IgD-negative memory B cell (primary cell): Measurements from ENCODE around the gene SLC39A10. TPM values are rescaled to one million over a fixed set of nuclear protein-coding genes. Genes with fewer than 3 reads are reported as not detected.
A peak's percentile ranks its signal among the peaks of the same experiment; 100 is the strongest.
"Not testable (repeated sequence)": the region's sequence is repeated elsewhere in the genome, so short reads cannot be mapped to it uniquely, and the experiment has no call there.

Source experiments
- H3K27ac Mint-ChIP-seq, 3 donors: one replicate each; pipeline ENCODE4 v1.8.0; 2020 to 2022; ENCODE audit warnings: mild to moderate bottlenecking in 3 of 3, mixed read lengths in 3 of 3, moderate library complexity in 1 of 3
- H3K27me3 Mint-ChIP-seq: one replicate; pipeline ENCODE4 v1.8.0; 2021; ENCODE audit warnings: mixed read lengths
- H3K36me3 Mint-ChIP-seq: one replicate; pipeline ENCODE4 v1.8.0; 2020; ENCODE audit warnings: mild to moderate bottlenecking, mixed read lengths
- H3K4me1 Mint-ChIP-seq, 3 donors: one replicate each; pipeline ENCODE4 v1.8.0; 2020 to 2022; ENCODE audit warnings: mixed read lengths in 3 of 3, mild to moderate bottlenecking in 1 of 3
- H3K4me3 Mint-ChIP-seq, 4 donors: one replicate each; pipeline ENCODE4 v1.8.0; 2020 to 2022; ENCODE audit warnings: mild to moderate bottlenecking in 4 of 4, mixed read lengths in 4 of 4, moderate library complexity in 3 of 4
- H3K9me3 Mint-ChIP-seq, 3 donors: one replicate each; pipeline ENCODE4 v1.8.0; 2020 to 2021; ENCODE audit warnings: mixed read lengths in 3 of 3, mild to moderate bottlenecking in 1 of 3
- polyA plus RNA-seq: library from polyadenylated mRNA; unstranded; fragments of 300-500 nt; fragmentation: Illumina TruSeq; gene quantifications from one replicate; pipeline ENCODE4 v1.2.3, GENCODE V29; 2021

SLC39A10 gene
- polyA plus RNA-seq, 1 donor from 2014 or later: 11.2 TPM

DNA sequence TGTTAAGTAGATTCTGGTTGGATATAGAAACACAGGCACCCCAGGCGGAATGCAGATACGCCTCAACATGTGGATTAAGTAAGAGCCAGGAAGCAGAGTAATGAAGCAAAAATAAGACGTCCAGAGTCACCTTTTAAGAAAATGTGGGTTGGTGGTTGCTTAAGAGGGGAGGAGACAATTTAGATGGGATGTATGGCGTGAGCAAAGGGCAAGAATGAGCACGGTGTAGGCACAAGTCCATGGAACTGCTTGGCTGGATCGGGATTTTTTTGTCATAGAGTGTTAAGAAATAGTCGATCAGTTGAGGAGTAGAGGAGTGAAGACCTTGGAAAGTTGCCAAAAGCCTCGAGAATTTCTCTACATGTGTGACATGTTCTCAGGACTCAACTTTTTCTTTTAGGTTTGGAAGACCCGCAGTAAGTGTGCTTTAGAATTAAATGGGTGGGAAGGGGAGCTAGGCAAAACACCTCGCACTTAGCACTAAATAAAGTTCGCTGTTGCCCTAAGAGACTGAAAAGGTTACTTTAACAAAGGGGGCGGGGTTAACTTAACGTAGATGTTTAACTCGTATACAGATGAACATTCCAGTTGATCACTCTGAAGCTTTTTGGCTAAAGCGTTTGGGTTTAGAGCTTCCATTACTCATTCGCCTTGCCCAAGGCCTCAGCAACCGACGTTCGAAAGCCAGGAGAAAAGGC, 716 bp upstream of the SLC39A10 start:
- Mint-ChIP-seq H3K9me3 (no peaks in the 10 kb centered on the region), H3K4me1 (peaks cover 28 to 37% (median 34%) of the 10 kb centered on the region in 3 donors), H3K36me3 (peaks cover 10% of the 10 kb centered on the region)

DNA sequence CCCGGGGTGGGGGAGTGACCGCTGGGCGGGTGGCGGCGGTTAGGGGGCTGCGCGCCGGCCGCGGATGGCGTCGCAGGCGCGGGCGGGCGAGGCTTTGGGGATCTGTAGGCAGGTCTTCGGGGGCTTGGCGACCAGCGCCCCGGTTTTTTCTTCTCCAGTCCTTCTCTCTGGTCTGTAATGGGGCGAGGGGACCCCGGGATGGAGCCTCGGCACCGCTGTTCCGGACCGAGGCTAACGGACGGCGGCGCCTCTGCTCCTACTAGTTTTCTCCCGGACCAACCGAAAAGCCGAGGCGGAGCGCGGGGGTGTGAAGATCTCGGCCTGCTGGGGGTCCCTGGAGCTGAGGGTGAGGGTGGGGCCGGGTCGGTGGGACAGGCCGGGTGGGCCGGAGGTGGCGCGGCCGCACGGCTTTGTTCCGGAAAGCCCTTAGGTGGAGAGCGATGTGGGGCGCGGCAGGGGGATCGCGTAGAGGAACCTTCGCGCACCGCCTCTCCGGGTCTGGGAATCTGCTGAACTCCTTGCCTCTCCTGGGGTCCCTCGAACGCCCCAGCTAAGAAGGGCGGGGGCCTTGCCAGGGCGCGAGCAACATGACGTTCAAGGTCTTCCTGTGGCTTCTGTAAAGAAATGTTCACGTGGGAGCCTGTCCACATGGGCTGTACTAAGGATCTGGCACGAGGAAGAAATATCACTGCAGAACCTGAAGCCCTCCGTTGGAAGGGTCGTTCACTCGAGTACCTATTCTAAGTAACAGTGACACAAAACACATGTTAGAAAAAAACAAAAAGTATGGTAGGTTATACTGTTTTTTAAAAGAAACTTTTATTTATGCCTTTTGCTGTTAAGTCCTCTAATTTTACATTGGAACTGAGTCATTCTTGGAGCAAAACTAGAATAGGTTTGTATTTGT, 861 bp downstream of the SLC39A10 start:
- peak overlapping the region; percentile 95 to 100 (median 96) for H3K4me3 Mint-ChIP-seq
- peaks cover 29 to 34% (median 31%) of the 10 kb centered on the region in 3 donors for H3K4me1 Mint-ChIP-seq
- H3K9me3 Mint-ChIP-seq: no peaks in the 10 kb centered on the region
- peaks cover 7% of the 10 kb centered on the region for H3K36me3 Mint-ChIP-seq
- H3K27me3 Mint-ChIP-seq: no peaks in the 10 kb centered on the region
- H3K27ac Mint-ChIP-seq: peak overlapping the region; percentile 98 to 99 (median 99)

More for the DNA sequence above, 716 bp upstream of the SLC39A10 start:
- Mint-ChIP-seq H3K4me3 (peak overlapping the region; percentile 95 to 100 (median 96)), H3K27me3 (no peaks in the 10 kb centered on the region), H3K27ac (peak overlapping the region; percentile 98 to 99 (median 99))

DNA sequence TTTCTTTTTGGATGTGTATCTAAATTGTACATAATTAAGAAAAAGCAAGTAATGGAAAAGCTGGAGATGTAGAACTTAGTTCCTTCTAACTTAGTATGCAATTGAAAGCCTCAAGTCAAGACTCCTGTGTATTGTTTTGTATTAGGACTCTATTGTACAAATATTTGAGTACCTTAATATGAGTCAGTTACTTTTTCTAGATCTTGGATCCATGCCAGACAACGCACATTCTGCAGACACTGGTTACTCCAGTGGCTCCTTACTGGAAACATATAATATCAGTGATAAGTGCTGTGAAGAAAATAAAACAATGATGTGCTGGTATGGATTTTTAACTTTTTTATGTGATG, 1.5 kb downstream of the SLC39A10 start:
- H3K27ac Mint-ChIP-seq: peak overlapping the region; percentile 98 to 99 (median 99)
- peak overlapping the region; percentile 95 to 100 (median 96) for H3K4me3 Mint-ChIP-seq
- no peaks in the 10 kb centered on the region for H3K27me3 Mint-ChIP-seq
- H3K4me1 Mint-ChIP-seq: peaks cover 29 to 35% (median 35%) of the 10 kb centered on the region in 3 donors
- no peaks in the 10 kb centered on the region for H3K9me3 Mint-ChIP-seq
- peaks cover 7% of the 10 kb centered on the region for H3K36me3 Mint-ChIP-seq

DNA sequence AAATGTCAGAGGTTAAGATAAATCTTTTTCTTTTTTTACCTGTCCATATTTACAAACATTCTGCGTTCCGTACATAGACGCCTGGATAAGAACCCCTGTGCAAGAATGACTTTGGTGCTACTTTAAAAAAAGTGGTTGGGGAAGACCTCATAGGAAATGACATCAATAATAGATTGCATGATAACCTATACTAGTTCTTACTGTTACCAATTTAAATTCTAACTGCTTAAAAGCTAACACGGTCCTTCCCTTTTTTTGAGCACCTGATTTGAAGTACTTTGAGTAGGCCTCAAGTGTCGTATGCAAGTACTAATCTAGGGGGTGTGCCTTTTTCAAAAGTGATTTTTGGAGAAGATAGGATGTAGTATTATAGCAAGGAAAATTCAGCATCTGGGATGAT, 2.1 kb downstream of the SLC39A10 start:
- peaks cover 25 to 35% (median 33%) of the 10 kb centered on the region in 3 donors for H3K4me1 Mint-ChIP-seq
- no peaks in the 10 kb centered on the region for H3K27me3 Mint-ChIP-seq
- peaks cover 7% of the 10 kb centered on the region for H3K36me3 Mint-ChIP-seq
- H3K9me3 Mint-ChIP-seq: no peaks in the 10 kb centered on the region
- H3K27ac Mint-ChIP-seq: peak overlapping the region; percentile 98 to 99 (median 99)
- H3K4me3 Mint-ChIP-seq: peak overlapping the region; percentile 95 to 100 (median 96)

DNA sequence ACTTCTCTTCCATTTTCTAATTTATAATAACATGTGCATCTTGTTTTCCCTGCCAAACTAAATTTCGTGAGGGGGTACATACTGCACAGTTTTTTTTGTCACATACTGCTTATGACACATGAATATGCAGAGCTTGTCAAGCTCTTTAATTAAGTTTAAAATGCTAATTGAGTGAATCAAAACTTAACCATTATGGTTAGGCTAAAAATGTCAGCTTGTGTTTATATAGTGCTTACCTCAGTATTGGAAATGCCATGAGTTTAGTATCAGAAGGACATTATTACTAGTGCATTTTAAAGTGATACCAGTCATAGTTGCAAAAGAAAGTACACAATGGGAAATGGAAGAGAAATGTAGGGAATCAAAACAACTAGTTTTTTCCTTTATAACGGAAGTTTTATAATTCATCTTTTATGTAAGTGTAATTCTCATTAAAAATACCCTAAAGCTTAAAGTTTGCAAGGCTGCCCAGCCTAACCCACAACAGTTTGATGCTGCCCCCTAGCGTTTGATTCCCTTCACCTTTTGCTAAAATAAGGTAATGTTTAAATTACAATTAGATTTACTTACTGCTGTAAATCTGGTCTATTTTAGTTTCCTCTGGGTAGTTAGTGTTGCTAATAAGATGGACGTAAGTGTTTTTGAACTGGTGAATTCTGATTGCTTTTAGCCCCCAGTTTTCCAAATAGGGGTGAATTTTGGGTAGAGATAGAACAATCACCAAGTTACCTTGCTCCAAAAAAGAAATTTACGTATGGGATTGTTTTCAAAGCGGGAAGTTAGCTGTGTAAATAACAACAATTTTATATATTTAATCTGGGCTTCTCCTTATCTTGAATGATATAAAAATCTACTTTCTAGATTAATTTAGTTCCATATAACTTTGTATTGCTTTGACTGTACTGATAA, 3.2 kb downstream of the SLC39A10 start:
- H3K4me1 Mint-ChIP-seq: peaks cover 25 to 36% (median 34%) of the 10 kb centered on the region in 3 donors
- H3K9me3 Mint-ChIP-seq: no peaks in the 10 kb centered on the region
- H3K27me3 Mint-ChIP-seq: no peaks in the 10 kb centered on the region
- peaks cover 7% of the 10 kb centered on the region for H3K36me3 Mint-ChIP-seq
- H3K4me3 Mint-ChIP-seq: peak overlapping the region; percentile 95 to 100 (median 96)
- peak overlapping the region; percentile 98 to 99 (median 99) for H3K27ac Mint-ChIP-seq

DNA sequence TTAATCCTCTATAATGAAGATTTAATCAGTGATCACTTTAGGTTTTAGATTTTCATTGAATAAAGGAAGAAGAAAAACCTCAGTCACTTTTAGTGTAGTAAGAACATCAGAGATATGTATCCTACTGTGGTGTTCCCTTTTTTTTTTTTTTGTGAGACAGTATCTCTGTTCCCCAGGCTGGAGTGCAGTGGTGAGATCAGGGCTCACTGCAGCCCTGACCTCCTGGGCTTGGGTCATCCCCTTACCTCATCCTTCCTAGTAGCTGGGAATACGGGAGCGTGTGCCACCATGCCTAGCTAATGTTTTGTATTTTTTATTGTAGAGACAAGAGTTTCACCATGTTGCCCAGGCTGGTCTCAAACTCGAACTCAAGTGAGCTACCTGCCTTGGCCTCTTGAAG, 5.1 kb downstream of the SLC39A10 start:
- peaks cover 26 to 41% (median 40%) of the 10 kb centered on the region in 3 donors for H3K4me1 Mint-ChIP-seq
- peak overlapping the region in 2 of 3 donors; percentile 46 to 62 for H3K27ac Mint-ChIP-seq
- H3K9me3 Mint-ChIP-seq: no peaks in the 10 kb centered on the region
- peak overlapping the region in 2 of 4 donors; percentile 9 for H3K4me3 Mint-ChIP-seq
- H3K36me3 Mint-ChIP-seq: peaks cover 4% of the 10 kb centered on the region
- H3K27me3 Mint-ChIP-seq: no peaks in the 10 kb centered on the region

DNA sequence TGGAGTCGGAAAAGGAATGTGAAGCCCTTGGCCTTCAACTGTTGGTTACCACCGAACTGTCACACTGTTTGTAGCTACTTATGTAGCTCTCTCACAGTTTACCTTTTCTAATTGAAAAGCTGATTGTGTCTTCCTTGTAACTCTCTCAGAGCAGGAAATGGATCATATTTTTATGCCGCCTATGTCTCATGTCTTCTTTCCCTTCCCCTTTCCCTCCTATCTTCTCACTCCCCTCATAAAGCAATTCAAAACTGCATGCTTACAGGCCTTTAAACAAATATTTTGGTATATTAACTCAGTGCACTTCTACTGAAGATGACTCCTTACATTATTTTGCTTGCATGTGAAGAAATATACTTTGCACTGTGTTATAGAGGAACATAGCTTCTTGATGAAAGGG, 6.0 kb downstream of the SLC39A10 start:
- Mint-ChIP-seq H3K27ac (peak overlapping the region; percentile 7 to 71 (median 54)), H3K9me3 (no peaks in the 10 kb centered on the region), H3K4me1 (peaks cover 31 to 44% (median 42%) of the 10 kb centered on the region in 3 donors), H3K4me3 (peak overlapping the region in 2 of 4 donors; percentile 2 to 19), H3K36me3 (peaks cover 4% of the 10 kb centered on the region), H3K27me3 (no peaks in the 10 kb centered on the region)

DNA sequence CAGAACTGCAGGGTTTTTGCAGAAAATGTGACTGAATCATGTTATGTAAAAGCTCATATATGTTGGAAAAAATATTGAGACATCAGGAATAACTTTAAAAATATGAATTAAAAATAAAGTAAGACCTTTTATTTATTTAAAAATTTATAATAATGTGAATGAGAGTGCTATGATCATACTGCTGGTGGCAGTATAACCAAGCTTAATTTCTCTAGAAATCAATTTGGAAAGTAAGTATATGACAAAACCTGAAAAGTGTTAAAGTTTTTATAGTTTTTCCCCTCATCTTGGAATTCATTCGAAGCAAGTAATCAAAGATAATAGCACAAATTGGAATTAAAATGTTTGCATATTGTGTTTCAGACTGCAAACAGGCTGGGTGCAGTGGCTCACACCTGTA, 7.5 kb downstream of the SLC39A10 start:
- H3K4me1 Mint-ChIP-seq: peaks cover 34 to 41% (median 39%) of the 10 kb centered on the region in 3 donors
- peak overlapping the region; percentile 29 to 67 (median 59) for H3K27ac Mint-ChIP-seq
- H3K9me3 Mint-ChIP-seq: no peaks in the 10 kb centered on the region
- H3K4me3 Mint-ChIP-seq: peak overlapping the region in 1 of 4 donors; percentile 44
- no peaks in the 10 kb centered on the region for H3K36me3 Mint-ChIP-seq
- H3K27me3 Mint-ChIP-seq: no peaks in the 10 kb centered on the region

DNA sequence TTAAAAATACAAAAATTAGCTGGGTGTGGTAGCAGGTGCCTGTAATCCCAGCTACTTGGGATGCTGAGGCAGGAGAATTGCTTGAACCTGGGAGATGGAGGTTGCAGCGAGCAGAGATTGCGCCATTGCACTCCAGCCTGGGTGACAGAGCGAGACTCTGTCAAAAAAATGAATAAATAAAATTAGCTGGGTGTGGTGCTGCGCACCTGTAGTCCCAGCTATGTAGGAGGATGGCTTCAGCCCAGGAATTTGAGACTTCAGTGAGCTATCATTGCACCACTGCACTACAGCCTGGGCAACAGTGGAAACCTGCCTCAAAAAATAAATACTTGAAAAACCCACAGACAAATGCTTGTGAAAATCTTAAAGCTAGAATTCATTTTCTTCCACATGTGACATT, 8.1 kb downstream of the SLC39A10 start:
- H3K36me3 Mint-ChIP-seq, H3K9me3 Mint-ChIP-seq, H3K4me3 Mint-ChIP-seq, H3K27me3 Mint-ChIP-seq: not testable (repeated sequence)
- Mint-ChIP-seq H3K27ac (peak overlapping the region in 1 of 3 donors; percentile 31), H3K4me1 (peaks cover 34 to 38% (median 36%) of the 10 kb centered on the region in 3 donors)

DNA sequence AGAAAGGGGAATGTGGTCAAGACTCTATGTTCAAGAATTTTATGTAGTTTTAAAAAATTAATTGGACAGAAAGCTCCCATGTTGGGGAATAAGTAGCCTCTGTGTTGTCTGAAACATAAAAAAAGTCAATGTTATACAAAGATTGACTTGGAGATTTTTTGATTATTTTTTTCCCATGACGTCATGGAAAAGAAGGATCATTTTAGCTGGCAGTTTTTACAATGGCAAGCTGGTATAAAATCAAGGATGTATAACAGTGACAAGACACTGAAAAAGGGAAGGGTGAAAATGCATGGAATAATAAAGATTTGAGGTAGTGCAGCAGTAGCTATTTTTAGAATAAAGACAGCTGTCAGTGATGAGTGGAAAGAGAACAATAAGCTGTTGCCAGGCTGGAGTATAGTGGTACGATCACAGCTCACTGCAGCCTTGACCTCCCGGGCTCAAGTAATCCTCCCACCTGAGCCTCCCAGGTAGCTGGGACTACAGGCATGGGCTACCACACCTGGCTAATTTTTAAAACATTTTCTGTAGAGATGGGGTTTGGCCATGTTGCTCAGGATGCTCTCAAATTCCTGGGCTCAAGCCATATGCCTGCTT, 9.2 kb downstream of the SLC39A10 start:
- Mint-ChIP-seq H3K27ac (peak overlapping the region in 1 of 3 donors; percentile 10), H3K27me3 (no peaks in the 10 kb centered on the region), H3K36me3 (no peaks in the 10 kb centered on the region), H3K9me3 (no peaks in the 10 kb centered on the region), H3K4me3 (peak overlapping the region in 1 of 4 donors; percentile 5), H3K4me1 (peaks cover 31 to 35% (median 31%) of the 10 kb centered on the region in 3 donors)

DNA sequence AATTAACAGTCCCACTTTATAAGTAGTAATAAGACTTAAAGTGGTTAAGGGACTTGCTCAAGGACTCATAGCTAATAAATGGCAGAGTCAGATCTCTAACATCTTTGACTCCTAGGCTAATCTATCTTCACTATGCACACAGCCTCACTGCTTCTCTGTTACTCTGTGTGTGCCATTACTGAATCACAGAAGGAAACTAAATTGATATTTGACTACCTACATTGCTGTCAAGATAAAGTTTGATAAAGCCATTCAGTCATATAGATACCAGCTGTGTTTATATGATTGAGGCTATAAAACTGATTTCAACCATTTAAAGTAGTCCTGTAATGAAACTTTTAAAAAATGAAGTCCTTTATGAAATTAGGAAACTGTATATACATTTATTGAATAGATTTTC, 10.9 kb downstream of the SLC39A10 start:
- H3K9me3 Mint-ChIP-seq: no peaks in the 10 kb centered on the region
- no peaks in the 10 kb centered on the region for H3K36me3 Mint-ChIP-seq
- H3K27ac Mint-ChIP-seq: no peak overlapping the region
- no peak overlapping the region for H3K4me3 Mint-ChIP-seq
- no peaks in the 10 kb centered on the region for H3K27me3 Mint-ChIP-seq
- peaks cover 19 to 33% (median 27%) of the 10 kb centered on the region in 3 donors for H3K4me1 Mint-ChIP-seq

DNA sequence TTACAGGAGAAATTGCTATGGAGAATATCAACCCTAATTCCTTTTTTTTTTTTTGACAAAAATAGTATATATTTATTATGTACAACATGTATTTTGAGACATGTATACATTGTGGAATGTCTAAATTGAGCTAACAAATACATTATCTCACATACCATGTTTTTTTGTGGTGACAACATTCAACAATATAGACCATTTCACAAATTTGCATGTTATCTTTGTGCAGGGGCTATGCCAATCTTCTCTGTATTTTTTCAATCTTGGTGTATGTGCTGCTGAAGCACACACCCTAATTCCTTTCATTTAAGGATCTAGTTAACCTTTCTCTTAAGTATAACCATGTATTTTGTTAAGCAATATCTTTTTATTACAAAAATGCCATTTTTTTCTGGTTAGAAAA, 13.2 kb downstream of the SLC39A10 start:
- no peaks in the 10 kb centered on the region for H3K9me3 Mint-ChIP-seq
- H3K36me3 Mint-ChIP-seq: peaks cover 3% of the 10 kb centered on the region
- H3K4me1 Mint-ChIP-seq: peaks cover 16 to 32% (median 20%) of the 10 kb centered on the region in 3 donors
- H3K27ac Mint-ChIP-seq: no peak overlapping the region
- no peak overlapping the region for H3K4me3 Mint-ChIP-seq
- H3K27me3 Mint-ChIP-seq: no peaks in the 10 kb centered on the region

DNA sequence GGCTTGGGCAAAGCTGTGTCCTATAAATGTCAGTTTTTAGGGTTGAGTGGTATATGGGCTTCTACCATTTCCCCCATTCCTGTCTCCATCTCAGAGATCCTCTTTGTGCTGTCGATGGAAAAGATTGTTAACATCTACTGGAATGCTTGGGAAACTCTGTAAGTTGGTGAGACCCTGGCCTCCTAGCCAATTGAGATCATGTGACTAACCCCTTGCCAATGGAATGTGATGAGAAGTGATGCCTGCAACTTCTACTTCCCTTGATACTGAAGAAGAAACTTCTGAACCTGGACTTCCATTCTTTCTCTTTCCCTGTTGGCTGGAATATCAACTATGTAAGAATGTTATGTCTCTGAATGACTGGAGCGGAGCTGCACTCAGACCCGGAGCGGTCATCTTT, 14.5 kb downstream of the SLC39A10 start:
- no peak overlapping the region for H3K27ac Mint-ChIP-seq
- H3K4me3 Mint-ChIP-seq: no peak overlapping the region
- peaks cover 3% of the 10 kb centered on the region for H3K36me3 Mint-ChIP-seq
- no peaks in the 10 kb centered on the region for H3K9me3 Mint-ChIP-seq
- peaks cover 9 to 24% (median 16%) of the 10 kb centered on the region in 3 donors for H3K4me1 Mint-ChIP-seq
- no peaks in the 10 kb centered on the region for H3K27me3 Mint-ChIP-seq

DNA sequence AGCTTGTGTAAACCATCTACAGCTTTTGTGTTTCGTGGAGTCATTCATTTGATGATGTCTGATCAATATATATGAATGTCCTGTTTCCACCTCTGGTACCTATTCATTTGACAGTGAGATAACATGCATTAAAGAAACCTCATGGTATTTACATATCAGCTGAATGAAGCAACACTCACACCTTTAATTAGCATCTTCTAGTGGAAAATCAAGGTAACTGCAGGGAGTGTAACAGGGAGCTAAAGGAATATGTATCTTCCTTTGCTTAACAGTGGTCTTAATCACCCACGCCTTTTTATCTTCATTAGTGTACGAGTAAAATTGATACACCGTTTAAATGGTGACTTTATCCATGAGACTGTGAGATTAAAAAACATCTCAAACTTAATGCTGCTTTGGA, 15.6 kb downstream of the SLC39A10 start:
- Mint-ChIP-seq H3K4me3 (no peak overlapping the region), H3K4me1 (peaks cover 0 to 19% (median 9%) of the 10 kb centered on the region in 3 donors), H3K27ac (no peak overlapping the region), H3K27me3 (no peaks in the 10 kb centered on the region), H3K9me3 (no peaks in the 10 kb centered on the region), H3K36me3 (peaks cover 5% of the 10 kb centered on the region)
